K562 (cell line): ENCODE measurements around the gene C1QTNF6. TPM values are rescaled to one million over a fixed set of nuclear protein-coding genes. Genes with fewer than 3 reads are reported as not detected.

Experiments
- CHD4 ChIP-seq: fragments of 200-600 bp; sonication (generic); IDR thresholded peaks from 3 replicates; pipeline ENCODE4 v1.6.1; 2012; ENCODE audit warnings: low read depth, mild to moderate bottlenecking, mixed read lengths, low read length, inconsistent platforms; ENCODE audit not compliant: insufficient read depth, insufficient replicate concordance, poor library complexity, severe bottlenecking
- KHSRP ChIP-seq: fragments of 450-650 bp; IDR thresholded peaks from 2 replicates; pipeline ENCODE4 v1.6.1; 2017
- PHB ChIP-seq: fragments of 250-450 bp; sonication (Bioruptor Pico); IDR thresholded peaks from 2 replicates; pipeline ENCODE4 v1.5.0; 2021
- PTRF ChIP-seq: fragments of 450-650 bp; IDR thresholded peaks from 2 replicates; pipeline ENCODE4 v1.6.1; 2016; ENCODE audit warnings: mild to moderate bottlenecking, missing genetic modification characterization, missing compliant biosample characterization
- TCF3 ChIP-seq: sonication (generic); formaldehyde crosslinking; IDR thresholded peaks from 2 replicates; pipeline ENCODE4 v1.4.0; 2020; ENCODE audit warnings: mild to moderate bottlenecking, missing genetic modification reagents
- ZNF121 ChIP-seq: sonication (generic); formaldehyde crosslinking; conservative IDR thresholded peaks from 2 replicates; pipeline ENCODE4 v1.8.0; 2022; ENCODE audit warnings: missing genetic modification reagents
- polyA plus RNA-seq, 8 experiments: library from polyadenylated mRNA; depleted of rRNA in 4 of 8; stranded (reverse) in 5 of 8; unstranded in 3 of 8; fragments of >200 nt; fragmentation: Nextera tagmentation in 2 of 8; fragmentation: Illumina TruSeq in 1 of 8; extraction: Ambion mirVana in 2 of 8; extraction: Trizol in 1 of 8; gene quantifications; 2 replicates each; pipeline versions ENCODE4 v1.2.1 to v1.2.3, GENCODE V29; 2011 to 2014; ENCODE audit warnings: inconsistent platforms in 1 of 8, missing spikeins in 1 of 8
- total RNA-seq, 7 experiments: library from RNA; depleted of rRNA in 6 of 7; stranded (reverse); fragments of >200 nt in 6 of 7; fragmentation: Illumina TruSeq in 2 of 7; extraction: Trizol in 2 of 7; gene quantifications; 2 replicates each; pipeline versions ENCODE4 v1.2.1 to v1.2.3, GENCODE V29; 2011 to 2021; ENCODE audit warnings: low replicate concordance in 1 of 7
- TF ChIP-seq, protein P1 (sequence below): fragments of 450-650 bp; IDR thresholded peaks from 2 replicates; pipeline ENCODE4 v1.6.1; 2016; ENCODE audit warnings: mild to moderate bottlenecking, moderate library complexity

C1QTNF6 gene
- total and polyA plus RNA-seq, 9 of the 15 experiments (the other 6 are each of a cell fraction or from before 2014, with no cell fraction given) = 0.18 to 0.92 (median 0.55) TPM

DNA sequence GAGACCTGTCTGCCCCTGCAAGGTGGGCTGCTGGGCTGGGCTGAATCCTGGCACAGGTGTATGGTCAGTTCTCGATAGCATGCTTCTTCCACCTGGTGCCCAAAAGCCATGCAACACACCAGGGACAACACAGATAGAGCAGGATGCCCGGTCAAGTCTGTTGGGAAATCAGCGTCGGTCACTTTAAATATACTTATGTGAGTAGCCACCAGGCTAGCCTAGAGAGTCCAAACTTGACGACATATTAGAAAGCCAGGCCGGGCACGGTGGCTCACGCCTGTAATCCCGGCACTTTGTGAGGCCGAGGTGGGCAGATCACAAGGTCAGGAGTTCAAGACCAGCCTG is 8.9 kb downstream of the C1QTNF6 start (continued):
- TF ChIP-seq, protein P1, sequence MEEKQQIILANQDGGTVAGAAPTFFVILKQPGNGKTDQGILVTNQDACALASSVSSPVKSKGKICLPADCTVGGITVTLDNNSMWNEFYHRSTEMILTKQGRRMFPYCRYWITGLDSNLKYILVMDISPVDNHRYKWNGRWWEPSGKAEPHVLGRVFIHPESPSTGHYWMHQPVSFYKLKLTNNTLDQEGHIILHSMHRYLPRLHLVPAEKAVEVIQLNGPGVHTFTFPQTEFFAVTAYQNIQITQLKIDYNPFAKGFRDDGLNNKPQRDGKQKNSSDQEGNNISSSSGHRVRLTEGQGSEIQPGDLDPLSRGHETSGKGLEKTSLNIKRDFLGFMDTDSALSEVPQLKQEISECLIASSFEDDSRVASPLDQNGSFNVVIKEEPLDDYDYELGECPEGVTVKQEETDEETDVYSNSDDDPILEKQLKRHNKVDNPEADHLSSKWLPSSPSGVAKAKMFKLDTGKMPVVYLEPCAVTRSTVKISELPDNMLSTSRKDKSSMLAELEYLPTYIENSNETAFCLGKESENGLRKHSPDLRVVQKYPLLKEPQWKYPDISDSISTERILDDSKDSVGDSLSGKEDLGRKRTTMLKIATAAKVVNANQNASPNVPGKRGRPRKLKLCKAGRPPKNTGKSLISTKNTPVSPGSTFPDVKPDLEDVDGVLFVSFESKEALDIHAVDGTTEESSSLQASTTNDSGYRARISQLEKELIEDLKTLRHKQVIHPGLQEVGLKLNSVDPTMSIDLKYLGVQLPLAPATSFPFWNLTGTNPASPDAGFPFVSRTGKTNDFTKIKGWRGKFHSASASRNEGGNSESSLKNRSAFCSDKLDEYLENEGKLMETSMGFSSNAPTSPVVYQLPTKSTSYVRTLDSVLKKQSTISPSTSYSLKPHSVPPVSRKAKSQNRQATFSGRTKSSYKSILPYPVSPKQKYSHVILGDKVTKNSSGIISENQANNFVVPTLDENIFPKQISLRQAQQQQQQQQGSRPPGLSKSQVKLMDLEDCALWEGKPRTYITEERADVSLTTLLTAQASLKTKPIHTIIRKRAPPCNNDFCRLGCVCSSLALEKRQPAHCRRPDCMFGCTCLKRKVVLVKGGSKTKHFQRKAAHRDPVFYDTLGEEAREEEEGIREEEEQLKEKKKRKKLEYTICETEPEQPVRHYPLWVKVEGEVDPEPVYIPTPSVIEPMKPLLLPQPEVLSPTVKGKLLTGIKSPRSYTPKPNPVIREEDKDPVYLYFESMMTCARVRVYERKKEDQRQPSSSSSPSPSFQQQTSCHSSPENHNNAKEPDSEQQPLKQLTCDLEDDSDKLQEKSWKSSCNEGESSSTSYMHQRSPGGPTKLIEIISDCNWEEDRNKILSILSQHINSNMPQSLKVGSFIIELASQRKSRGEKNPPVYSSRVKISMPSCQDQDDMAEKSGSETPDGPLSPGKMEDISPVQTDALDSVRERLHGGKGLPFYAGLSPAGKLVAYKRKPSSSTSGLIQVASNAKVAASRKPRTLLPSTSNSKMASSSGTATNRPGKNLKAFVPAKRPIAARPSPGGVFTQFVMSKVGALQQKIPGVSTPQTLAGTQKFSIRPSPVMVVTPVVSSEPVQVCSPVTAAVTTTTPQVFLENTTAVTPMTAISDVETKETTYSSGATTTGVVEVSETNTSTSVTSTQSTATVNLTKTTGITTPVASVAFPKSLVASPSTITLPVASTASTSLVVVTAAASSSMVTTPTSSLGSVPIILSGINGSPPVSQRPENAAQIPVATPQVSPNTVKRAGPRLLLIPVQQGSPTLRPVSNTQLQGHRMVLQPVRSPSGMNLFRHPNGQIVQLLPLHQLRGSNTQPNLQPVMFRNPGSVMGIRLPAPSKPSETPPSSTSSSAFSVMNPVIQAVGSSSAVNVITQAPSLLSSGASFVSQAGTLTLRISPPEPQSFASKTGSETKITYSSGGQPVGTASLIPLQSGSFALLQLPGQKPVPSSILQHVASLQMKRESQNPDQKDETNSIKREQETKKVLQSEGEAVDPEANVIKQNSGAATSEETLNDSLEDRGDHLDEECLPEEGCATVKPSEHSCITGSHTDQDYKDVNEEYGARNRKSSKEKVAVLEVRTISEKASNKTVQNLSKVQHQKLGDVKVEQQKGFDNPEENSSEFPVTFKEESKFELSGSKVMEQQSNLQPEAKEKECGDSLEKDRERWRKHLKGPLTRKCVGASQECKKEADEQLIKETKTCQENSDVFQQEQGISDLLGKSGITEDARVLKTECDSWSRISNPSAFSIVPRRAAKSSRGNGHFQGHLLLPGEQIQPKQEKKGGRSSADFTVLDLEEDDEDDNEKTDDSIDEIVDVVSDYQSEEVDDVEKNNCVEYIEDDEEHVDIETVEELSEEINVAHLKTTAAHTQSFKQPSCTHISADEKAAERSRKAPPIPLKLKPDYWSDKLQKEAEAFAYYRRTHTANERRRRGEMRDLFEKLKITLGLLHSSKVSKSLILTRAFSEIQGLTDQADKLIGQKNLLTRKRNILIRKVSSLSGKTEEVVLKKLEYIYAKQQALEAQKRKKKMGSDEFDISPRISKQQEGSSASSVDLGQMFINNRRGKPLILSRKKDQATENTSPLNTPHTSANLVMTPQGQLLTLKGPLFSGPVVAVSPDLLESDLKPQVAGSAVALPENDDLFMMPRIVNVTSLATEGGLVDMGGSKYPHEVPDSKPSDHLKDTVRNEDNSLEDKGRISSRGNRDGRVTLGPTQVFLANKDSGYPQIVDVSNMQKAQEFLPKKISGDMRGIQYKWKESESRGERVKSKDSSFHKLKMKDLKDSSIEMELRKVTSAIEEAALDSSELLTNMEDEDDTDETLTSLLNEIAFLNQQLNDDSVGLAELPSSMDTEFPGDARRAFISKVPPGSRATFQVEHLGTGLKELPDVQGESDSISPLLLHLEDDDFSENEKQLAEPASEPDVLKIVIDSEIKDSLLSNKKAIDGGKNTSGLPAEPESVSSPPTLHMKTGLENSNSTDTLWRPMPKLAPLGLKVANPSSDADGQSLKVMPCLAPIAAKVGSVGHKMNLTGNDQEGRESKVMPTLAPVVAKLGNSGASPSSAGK = no peak
- TF ChIP-seq ZNF121 (no peak), PTRF (no peak), PHB (no peak), CHD4 (no peak), TCF3 (CRISPR knock-in tag) (no peak), KHSRP (no peak)
